ENCODE results near the gene TRMO.
"Not testable (repeated sequence)": the region's sequence is repeated elsewhere in the genome, so short reads cannot be mapped to it uniquely, and the experiment has no call there.

Gene TRMO, protein sequence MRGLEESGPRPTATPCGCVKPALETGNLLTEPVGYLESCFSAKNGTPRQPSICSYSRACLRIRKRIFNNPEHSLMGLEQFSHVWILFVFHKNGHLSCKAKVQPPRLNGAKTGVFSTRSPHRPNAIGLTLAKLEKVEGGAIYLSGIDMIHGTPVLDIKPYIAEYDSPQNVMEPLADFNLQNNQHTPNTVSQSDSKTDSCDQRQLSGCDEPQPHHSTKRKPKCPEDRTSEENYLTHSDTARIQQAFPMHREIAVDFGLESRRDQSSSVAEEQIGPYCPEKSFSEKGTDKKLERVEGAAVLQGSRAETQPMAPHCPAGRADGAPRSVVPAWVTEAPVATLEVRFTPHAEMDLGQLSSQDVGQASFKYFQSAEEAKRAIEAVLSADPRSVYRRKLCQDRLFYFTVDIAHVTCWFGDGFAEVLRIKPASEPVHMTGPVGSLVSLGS

GRCh38 chr9:97921959-97922724, at the start of gene TRMO:
Gene TRMO, minus strand, starts transcription at chr9:97922500. Its CDS starts 7 bp downstream, at chr9:97922493.
- peak; percentile 97 for DNase-seq (ENCODE audit: low read depth)

- no peak for DNase-seq (ENCODE audit: low read depth)
Measured at GRCh38 chr9:97970165-97970564, 47.9 kb upstream of the TRMO start.

DNA sequence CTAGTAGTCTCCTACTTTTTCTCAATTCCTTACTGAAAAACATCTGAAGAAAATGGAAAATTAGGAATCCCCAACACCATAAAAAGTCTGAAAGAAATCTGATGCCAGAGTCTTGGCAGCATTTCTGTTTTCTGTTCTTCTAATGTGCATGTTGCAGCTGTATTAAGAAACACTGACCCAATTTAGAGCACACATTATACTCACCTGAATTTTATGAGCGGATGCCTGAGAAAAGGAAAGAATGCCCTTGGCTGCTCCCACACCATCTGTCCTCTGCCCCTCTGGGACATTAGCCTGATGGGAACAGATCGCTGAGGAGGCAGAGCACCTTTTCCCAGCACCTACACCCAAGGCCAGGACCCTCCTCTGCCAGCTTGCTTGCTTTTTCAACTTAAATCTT, 46.7 kb upstream of the TRMO start:
- DNase-seq (ENCODE audit: low read depth) = no peak

GRCh38 chr9:97966493-97966892, 44.2 kb upstream of the TRMO start:
- no peak for DNase-seq (ENCODE audit: low read depth)

DNA sequence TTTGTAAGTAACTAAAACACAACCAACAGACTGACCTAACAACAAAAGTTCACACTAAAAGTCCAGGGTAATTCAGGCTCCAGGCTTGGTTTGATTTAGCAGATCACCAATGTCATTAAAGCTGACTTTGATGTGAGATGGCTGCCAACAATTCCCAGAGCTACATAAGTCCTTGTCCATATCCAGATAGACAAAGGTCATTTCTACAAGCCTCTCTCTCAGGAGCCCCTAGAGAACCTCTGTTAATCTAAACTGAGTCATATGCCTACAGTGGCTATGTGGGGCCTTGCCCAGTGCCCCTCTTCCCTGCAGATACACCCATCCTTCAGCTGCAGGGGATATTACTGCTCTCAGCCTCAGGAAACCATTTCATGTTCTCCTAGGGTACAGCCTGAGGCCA, 42.6 kb upstream of the TRMO start:
- no peak for DNase-seq (ENCODE audit: low read depth)

GRCh38 chr9:97963232-97963631, 40.9 kb upstream of the TRMO start:
- no peak for DNase-seq (ENCODE audit: low read depth)

DNA sequence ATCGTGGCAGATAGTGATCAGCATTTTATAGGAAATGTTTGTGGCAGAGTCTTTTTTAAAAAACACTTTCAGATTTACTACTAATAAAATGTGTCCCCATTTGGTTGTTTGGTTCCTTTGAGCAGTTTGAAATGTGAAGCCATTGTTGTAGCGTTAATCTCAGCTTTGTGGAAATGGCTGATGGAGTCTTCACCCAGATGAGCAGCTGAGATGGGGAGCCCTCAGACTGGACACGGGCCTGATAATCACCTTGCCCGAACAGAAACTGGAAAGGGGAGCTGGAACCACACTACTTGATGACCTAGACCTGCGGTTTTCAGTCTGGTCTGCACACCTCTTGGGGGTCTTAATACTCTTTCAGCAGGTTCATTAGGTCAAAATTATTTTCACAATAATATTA, 40.3 kb upstream of the TRMO start:
- DNase-seq (ENCODE audit: low read depth) = no peak

DNA sequence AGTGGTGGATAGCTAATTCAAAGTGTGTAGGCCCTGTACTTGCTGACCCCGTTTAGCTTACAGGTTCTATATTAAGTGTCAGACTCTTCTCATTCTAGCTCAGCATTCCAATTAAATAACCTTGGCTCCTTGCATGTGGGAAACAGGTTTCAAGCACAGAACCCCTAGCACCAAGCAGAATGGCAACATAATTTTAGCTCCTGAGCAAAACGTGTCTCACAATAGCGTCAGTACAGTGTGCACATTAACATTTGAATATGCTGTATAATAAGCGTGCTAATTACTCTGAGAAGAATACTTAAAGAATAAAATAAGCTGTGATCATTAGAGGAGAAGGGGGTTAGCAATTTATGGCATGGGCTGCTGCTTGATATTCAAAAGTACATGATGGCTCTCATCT, 39.8 kb upstream of the TRMO start:
- DNase-seq (ENCODE audit: low read depth) = no peak

- DNase-seq (ENCODE audit: low read depth) = no peak
Measured at GRCh38 chr9:97961361-97961760, 39.1 kb upstream of the TRMO start.

GRCh38 chr9:97960678-97961328, 38.5 kb upstream of the TRMO start:
- not testable (repeated sequence) for DNase-seq (ENCODE audit: low read depth)

DNA sequence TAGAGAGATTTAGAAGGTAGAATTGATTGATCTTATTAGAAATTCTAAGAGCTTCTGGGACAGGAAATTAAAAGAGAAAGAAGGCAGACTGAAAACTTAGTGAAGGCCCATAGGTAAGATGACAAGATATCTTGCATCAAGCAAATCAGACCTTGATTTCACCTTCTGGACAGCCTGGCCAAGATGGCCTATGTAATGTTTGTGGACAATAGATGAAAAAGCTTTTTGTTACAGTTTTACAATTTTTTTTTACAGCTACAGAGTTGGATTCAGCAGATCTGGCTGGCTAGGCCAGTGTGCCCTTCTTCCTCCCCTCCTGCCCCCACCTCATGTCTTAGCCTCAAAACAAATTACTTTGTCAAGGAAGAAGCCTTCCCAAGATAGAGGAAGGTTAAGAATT, 37.3 kb upstream of the TRMO start:
- no peak for DNase-seq (ENCODE audit: low read depth)

GRCh38 chr9:97958812-97959511, 36.7 kb upstream of the TRMO start:
- DNase-seq (ENCODE audit: low read depth) = no peak

- no peak for DNase-seq (ENCODE audit: low read depth)
Measured at GRCh38 chr9:97956331-97956730, 34.0 kb upstream of the TRMO start.

GRCh38 chr9:97954550-97954989, 32.3 kb upstream of the TRMO start:
- peak; percentile 28 for DNase-seq (ENCODE audit: low read depth)

DNA sequence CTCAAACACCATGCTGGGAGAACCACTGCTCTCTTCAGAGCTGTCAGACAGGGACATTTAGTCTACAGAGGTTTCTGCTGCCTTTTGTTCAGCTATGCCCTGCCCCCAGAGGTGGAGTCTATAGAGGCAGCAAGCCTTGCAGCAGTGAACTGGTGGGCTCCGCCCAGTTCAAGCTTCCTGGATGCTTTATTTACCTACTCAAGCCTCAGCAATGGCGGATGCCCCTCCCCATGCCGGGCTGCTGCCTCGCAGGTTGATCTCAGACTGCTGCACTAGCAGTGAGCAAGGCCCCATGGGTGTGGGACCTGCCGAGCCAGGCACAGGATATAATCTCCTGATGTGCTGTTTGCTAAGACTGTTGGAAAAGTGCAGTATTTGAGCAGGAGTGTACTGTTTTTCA, 28.6 kb upstream of the TRMO start:
- DNase-seq (ENCODE audit: low read depth) = not testable (repeated sequence)

- not testable (repeated sequence) for DNase-seq (ENCODE audit: low read depth)
Measured at GRCh38 chr9:97947094-97947493, 24.8 kb upstream of the TRMO start.

DNA sequence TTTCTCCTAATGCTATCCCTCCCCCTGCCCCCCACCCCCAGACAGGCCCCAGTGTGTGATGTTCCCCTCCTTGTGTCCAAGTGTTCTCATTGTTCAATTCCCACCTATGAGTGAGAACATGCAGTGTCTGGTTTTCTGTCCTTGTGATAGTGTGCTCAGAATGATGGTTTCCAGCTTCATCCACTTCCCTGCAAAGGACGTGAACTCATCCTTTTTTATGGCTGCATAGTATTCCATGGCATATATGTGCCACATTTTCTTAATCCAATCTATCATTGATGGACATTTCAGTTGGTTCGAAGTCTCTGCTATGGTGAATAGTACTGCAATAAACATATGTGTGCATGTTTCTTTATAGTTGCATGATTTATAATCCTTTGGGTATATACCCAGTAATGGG, 23.2 kb upstream of the TRMO start:
- not testable (repeated sequence) for DNase-seq (ENCODE audit: low read depth)

DNA sequence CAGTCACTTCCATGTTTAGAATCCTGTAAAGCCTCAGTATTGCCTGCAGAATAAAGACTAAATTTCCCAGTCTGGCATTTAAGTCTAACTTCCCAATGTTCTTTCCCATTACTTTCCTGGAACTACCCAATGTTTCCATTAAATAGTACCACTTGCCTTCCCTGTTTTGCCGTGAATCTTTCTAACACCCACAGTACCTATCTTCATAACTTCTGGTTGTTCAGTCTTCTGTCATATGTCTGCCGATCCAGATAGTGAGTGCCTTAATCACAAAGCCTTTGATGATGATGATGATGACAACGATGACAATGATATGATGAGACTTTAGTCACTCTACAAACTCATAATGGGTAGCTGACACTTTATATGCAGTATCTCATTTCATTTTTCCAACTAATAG, 22.3 kb upstream of the TRMO start:
- DNase-seq (ENCODE audit: low read depth) = no peak

DNA sequence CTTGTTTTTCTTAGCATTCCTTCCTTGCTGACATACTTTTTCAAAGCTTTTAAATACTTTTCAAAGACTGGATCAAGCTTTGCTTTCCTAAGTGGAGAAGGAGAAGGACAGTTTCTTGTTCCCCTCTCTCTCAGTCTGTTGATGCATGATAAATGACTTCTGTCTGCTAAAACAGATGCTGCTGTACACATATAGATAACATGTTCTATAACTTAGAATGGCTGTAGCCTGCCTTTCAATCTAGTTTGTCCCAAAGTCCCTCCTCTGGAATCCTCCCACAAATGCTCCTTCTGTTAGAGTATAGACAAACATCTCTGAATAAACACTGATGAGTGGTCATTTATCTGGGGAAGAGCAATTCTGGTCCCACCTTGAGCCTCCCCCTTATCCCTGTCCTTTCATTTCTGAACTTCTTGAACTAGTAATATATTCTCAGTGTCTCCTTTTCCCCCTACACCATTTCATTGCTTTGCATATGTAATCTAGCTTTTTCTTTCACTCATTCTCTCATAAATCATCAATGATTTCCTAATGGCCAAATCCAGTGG, 21.1 kb upstream of the TRMO start:
- DNase-seq (ENCODE audit: low read depth) = no peak

GRCh38 chr9:97941323-97941722, 19.0 kb upstream of the TRMO start:
- DNase-seq (ENCODE audit: low read depth) = no peak

GRCh38 chr9:97940741-97941140, 18.4 kb upstream of the TRMO start:
- no peak for DNase-seq (ENCODE audit: low read depth)

DNA sequence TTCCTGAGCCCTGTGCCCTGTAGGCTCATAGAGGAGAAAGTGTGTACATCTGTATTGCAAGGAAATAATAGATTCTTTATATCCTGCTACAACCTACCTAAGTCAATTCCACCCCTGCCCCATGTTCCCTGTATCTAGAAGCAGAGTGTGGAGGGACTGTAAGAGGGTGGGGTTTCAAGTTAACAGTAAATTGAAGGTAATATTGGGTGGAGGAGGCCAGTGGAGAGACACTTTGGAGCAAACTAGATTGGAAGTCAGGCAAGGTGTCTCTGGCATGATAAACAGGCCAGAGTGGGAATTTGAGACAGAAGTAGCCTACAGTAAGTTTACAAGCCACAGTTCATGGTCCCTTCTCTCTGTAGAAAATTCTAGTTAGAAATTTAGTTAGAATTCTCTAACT, 17.9 kb upstream of the TRMO start:
- DNase-seq (ENCODE audit: low read depth) = no peak
